SHP77 (cell line): ENCODE data around the gene LRIT3.
"Not testable (repeated sequence)": the region's sequence is repeated elsewhere in the genome, so short reads cannot be mapped to it uniquely, and the experiment has no call there.

Source experiments
- DNase-seq, 2 experiments: peaks; one replicate each; lab custom pipeline; 2025; lab: John Stamatoyannopoulos, UW

LRIT3 gene

DNA sequence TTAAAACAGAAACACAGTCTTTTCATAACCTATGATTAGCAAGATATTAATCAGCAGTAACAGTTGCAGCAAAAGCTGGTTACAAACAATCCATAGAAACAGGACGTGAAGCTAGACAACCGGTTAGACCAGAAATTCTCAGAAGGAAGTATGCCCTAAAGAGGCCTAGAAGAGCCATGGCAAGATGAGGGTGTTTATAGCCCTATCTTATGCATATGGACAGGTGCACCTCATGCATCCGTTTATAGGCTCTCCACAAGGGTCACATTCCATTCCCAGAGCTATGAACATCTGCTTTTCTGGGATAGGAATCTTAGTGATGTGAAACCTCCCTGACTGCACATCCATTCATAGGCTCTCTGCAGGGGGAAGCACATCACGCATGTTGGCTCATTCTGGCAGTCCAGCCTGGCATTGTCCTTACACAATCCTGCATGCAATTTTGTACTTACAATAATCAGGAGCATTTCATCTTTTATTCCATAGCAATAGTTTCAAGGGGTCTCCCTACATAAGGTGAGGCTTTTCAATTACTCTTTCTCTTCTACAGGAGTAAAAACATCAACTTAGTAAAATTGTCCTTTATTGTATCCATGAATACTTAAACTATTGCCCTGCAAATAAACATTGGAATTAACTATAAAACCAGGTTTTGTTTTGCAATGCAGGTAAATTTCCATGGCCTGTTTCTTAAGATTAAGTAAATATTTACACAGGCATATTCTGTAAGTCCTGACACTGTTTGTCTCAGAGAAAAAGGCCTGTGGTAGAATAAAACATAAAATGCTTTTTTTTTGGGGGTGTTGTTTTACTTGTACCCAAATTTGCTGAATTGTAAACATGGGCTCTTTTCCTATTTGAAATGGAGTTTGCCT is 11.8 kb downstream of the LRIT3 start:
- DNase-seq: not testable (repeated sequence)

- no peak for DNase-seq
Observed at GRCh38 chr4:109861271-109861670, 13.4 kb downstream of the LRIT3 start.

- DNase-seq: no peak
Observed at GRCh38 chr4:109861916-109862511, 14.1 kb downstream of the LRIT3 start.

- no peak for DNase-seq
Observed at GRCh38 chr4:109864134-109864533, 16.2 kb downstream of the LRIT3 start.

DNA sequence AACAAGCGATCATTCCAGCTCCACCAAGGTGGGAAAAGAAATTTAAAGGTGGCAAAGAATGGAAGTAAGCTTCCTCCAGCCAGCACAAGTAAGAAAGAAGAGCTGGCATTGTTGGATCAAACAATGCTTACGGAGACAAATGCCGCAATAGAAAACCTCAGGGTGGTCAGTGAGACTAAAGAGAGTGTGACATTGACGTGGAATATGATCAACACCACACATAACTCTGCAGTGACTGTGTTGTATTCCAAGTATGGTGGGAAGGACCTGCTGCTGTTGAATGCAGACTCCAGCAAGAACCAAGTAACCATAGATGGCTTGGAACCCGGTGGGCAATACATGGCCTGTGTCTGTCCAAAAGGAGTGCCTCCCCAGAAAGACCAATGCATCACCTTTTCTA is 22.2 kb downstream of the LRIT3 start:
- DNase-seq: no peak

DNA sequence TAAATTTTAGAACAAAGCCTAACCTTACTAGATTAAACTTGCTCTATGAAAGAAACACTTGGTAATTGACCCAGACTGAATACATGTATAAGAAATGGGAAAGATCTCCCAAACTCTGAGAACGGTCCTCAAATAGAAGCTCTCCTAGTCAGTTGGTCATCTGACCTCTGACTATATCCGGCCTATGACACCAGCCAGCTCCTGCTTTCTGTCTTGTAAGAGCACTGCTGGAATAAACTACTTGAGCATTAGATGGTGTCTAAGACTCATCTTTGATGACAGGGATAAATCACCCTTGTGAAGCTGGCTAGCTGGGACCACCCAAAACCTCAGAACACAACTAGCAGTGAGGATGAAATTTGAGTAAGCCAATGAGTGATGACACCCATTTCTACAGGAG is 24.2 kb downstream of the LRIT3 start:
- no peak for DNase-seq

DNA sequence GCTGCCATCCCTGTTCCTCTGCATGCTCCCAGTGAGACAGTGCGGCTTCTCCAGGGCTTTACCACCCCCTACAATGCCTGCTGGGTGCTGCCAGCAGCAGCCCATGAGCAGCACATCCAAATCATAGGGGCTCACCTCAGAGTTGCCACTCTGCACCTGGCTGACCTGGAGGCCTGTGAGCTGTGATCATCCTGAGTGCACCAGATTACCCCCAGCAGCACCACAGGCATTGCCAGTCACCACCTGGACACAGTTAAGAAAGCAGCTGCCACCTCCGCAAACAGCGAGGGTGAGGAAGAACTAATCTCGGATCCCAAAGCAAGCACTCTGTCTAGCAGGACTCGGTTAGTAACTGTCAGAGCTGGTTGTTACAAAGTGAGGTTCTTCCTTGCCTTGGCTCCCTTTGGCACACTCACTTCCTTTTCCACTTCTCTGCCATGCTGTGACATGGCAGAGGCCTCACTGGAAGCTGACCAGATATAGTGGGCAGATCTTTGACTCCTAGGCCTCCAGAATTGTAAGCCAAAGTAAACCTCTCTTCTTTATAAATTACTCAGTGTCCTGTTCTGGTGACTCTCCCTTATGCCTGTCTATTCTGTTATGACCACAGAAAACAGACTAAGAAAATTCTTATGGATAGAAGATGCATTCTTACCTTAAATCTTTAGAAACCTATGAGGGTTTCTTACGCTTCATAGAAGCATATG is 25.2 kb downstream of the LRIT3 start:
- no peak for DNase-seq

- DNase-seq: no peak
Observed at GRCh38 chr4:109873791-109874514, 26.0 kb downstream of the LRIT3 start.

DNA sequence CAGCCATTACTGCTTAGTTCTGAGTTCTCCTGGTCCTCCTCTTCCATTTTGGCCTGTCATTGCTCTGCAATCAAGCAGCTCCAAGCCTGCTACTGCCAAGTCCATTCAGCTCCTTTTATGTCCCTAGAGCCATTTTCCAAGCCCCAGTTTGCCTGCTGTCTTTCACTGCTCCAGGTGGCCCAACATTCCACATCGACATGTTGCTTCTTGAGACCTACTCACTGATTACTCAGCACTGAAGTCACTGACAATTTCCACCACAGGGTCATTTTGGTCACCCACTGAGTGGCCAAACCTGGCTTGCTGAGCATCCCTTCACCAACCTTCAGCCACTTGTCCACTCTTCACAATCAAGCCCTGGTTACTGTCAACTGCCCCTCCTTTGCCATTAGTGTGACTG is 27.2 kb downstream of the LRIT3 start:
- DNase-seq: no peak

- DNase-seq: not testable (repeated sequence)
Observed at GRCh38 chr4:109875553-109875952, 27.6 kb downstream of the LRIT3 start.

- DNase-seq: no peak
Observed at GRCh38 chr4:109876634-109877265, 28.8 kb downstream of the LRIT3 start.

GRCh38 chr4:109877400-109877799 is 29.5 kb downstream of the LRIT3 start:
- no peak for DNase-seq

GRCh38 chr4:109878355-109878754 is 30.4 kb downstream of the LRIT3 start:
- no peak for DNase-seq

- peak; percentile 1 to 15 for DNase-seq
Observed at GRCh38 chr4:109879081-109879480, 31.2 kb downstream of the LRIT3 start.

DNA sequence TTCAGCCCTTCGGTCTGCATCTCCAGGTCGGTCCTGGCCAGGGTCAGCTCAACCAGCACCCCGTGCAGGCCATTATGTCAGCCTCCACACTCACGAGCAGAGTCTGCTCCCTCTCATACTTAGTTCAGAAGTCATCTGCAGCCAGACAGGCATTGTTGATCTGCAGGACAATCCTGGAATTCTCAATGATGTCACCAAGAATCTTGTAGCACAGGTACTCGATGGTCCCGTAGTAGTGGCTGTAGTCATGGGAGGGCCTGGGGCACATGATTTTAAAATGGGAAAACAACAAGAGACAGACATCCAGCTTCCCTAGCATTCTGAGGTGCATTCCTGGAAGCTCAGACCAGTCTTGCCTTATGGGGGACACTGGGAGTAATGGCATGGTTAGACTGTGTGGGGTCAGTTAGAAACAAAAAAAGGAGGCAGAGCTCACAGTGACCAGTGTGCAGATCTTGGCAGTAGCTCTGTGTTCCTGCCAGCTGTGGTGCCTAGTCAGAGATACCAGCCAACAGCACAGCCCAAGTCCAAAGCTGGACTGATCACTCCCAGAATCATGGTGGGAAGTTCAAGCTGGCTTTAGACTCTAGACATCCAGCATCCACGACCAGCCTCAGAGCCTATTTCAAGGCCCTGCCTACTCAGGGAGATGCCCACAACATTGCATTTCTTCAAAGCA is 31.9 kb downstream of the LRIT3 start:
- no peak for DNase-seq

GRCh38 chr4:109886303-109886702 is 38.4 kb downstream of the LRIT3 start:
- no peak for DNase-seq

DNA sequence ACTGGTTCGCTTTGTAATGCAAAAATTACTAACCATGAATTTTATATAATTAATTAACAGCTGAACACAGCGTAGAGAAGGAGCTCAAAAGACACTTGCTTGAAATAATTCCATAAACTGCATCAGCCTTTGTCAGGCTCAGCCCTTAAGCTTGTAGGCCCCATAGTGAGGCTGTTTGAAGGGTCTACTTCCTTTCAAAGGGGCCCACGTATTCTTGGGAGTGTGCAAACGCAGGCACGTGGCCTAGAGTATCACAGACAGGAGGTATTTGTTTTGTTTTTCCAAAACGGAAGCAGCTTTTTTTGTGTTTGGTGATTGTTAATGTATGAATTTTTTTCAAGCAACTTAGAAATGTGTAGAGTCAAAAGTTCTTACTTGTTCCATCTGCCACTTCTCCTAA is 39.2 kb downstream of the LRIT3 start:
- no peak for DNase-seq

GRCh38 chr4:109890076-109890475 is 42.2 kb downstream of the LRIT3 start:
- DNase-seq: no peak

DNA sequence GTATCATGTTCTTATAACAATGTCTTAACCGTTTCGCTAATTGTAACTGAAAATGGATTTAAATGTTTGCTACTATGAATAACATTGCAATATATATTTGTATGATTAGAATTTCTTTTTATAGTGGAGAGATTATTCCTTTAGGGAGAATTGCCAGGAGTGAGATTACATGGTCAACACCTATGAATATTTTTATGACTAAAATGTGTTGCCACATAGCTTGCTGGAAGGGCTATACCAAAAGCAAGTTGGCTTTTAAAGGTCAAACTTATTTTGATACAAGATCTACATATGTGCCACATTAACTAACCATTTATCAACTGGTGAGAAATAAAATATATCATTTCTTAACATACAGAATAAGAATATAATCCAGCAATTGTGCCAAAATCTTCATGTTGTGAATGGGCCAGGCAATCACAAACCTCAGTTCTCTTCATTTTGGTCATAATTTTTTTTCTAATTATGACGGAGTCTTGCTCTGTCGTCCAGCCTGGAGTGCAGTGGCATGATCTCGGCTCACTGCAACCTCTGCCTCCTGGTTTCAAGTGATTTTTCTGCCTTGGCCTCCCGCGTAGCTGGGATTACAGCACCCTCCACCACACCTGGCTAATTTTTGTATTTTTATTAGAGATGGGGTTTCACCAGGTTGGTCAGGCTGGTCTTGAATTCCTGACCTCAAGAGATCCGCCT is 54.8 kb downstream of the LRIT3 start:
- no peak for DNase-seq

- DNase-seq: no peak
Observed at GRCh38 chr4:109908731-109909130, 60.8 kb downstream of the LRIT3 start.

DNA sequence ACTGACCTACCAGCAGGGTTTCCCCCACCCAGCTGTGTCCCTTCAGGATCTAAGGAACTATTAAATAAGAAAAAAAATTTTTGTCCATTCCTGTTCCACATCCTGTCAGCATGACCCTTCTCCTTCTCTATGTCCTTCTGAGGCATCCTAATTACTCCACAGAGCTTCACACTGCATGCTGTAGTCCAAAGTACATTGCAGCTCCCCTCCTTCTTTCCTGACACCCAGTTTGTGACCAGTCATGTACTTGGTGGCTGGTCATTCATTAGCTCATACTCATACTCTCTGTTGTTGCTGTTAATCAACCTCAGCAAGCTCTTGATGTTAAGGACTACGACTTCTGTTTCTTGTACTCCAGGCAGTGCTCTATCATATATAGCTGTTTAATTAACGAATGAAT is 62.3 kb downstream of the LRIT3 start:
- no peak for DNase-seq
